Hepatocyte (in vitro differentiated cells): Measurements from ENCODE around the gene ZFP36L2. TPM values are rescaled to one million over a fixed set of nuclear protein-coding genes. Genes with fewer than 3 reads are reported as not detected.
"Not testable (repeated sequence)": the region's sequence is repeated elsewhere in the genome, so short reads cannot be mapped to it uniquely, and the experiment has no call there.

ENCODE experiments used
- DNase-seq: peaks from one replicate; pipeline ENCODE4 v3.0.0-alpha.2; 2016; ENCODE audit warnings: low spot score
- H2AFZ ChIP-seq: fragments of 200-600 bp; sonication (generic); 2 replicates; pipeline ENCODE4 v1.6.0; 2016; ENCODE audit warnings: antibody characterized with exemption, mild to moderate bottlenecking
- H3K27ac ChIP-seq: fragments of 200-600 bp; sonication (generic); 2 replicates; pipeline ENCODE4 v1.5.1; 2016; ENCODE audit warnings: mild to moderate bottlenecking
- H3K27me3 ChIP-seq: fragments of 200-600 bp; sonication (generic); 2 replicates; pipeline ENCODE4 v1.6.1; 2016
- H3K36me3 ChIP-seq: fragments of 200-600 bp; sonication (generic); replicated peaks from 2 replicates; pipeline ENCODE4 v1.5.1; 2016; ENCODE audit warnings: low read depth; ENCODE audit not compliant: insufficient read depth
- H3K4me1 ChIP-seq: fragments of 200-600 bp; sonication (generic); 2 replicates; pipeline ENCODE4 v1.5.1; 2016; ENCODE audit warnings: mild to moderate bottlenecking, moderate library complexity; ENCODE audit not compliant: insufficient read depth
- H3K4me2 ChIP-seq: fragments of 200-600 bp; sonication (generic); 2 replicates; pipeline ENCODE4 v1.6.0; 2016
- H3K4me3 ChIP-seq: fragments of 200-600 bp; sonication (generic); 2 replicates; pipeline ENCODE4 v1.5.1; 2016; ENCODE audit warnings: mild to moderate bottlenecking
- H3K79me2 ChIP-seq: fragments of 200-600 bp; sonication (generic); 2 replicates; pipeline ENCODE4 v1.6.0; 2017; ENCODE audit warnings: mild to moderate bottlenecking
- H3K9me2 ChIP-seq: fragments of 200-600 bp; sonication (generic); replicated peaks from 2 replicates; pipeline ENCODE4 v1.6.0; 2017; ENCODE audit warnings: mild to moderate bottlenecking; ENCODE audit not compliant: insufficient read depth
- H3K9me3 ChIP-seq: fragments of 200-600 bp; sonication (generic); 2 replicates; pipeline ENCODE4 v1.5.1; 2016; ENCODE audit warnings: low read depth, mild to moderate bottlenecking
- H4K20me1 ChIP-seq: fragments of 200-600 bp; sonication (generic); 2 replicates; pipeline ENCODE4 v1.6.0; 2016; ENCODE audit warnings: mild to moderate bottlenecking; ENCODE audit not compliant: insufficient read depth, poor library complexity, severe bottlenecking
- CTCF ChIP-seq: fragments of 200-600 bp; sonication (generic); IDR thresholded peaks from 2 replicates; pipeline ENCODE4 v1.5.1; 2016; ENCODE audit warnings: antibody characterized with exemption, mild to moderate bottlenecking; ENCODE audit not compliant: poor library complexity
- EZH2 ChIP-seq: fragments of 200-600 bp; sonication (generic); IDR thresholded peaks from 2 replicates; pipeline ENCODE4 v1.6.1; 2016; ENCODE audit warnings: antibody characterized with exemption, mild to moderate bottlenecking, borderline replicate concordance
- EZH2phosphoT487 ChIP-seq: fragments of 200-600 bp; sonication (generic); IDR thresholded peaks from one replicate; pipeline ENCODE4 v1.6.1; 2018; ENCODE audit warnings: antibody characterized with exemption, mild to moderate bottlenecking, low read depth, moderate library complexity; ENCODE audit not compliant: unreplicated experiment, severe bottlenecking
- WGBS: methylation state at CpG from one replicate; pipeline ENCODE4 v1.1.6; 2016; ENCODE audit warnings: low lambda C conversion rate; ENCODE audit errors: missing lambda C conversion rate; 5-methylcytosine and 5-hydroxymethylcytosine counted together
- polyA plus RNA-seq: library from polyadenylated mRNA; unstranded; fragments of >200 nt; fragmentation: Nextera tagmentation; extraction: Ambion mirVana; gene quantifications from 2 replicates; pipeline ENCODE4 v1.2.1, GENCODE V29; 2016
- total RNA-seq: library from RNA; depleted of rRNA; stranded (reverse); fragments of >200 nt; gene quantifications from 2 replicates; pipeline ENCODE4 v1.2.3, GENCODE V29; 2014

ZFP36L2 gene
- total and polyA plus RNA-seq, 2 experiments from 2014 or later, result 85.1 to 285 TPM

GRCh38 chr2:43192744-43193651 lies 33.4 kb downstream of the ZFP36L2 start:
- peak; percentile 68 for DNase-seq
- Histone ChIP-seq H2AFZ (no peak overlapping the region), H3K27ac (peak overlapping the region; percentile 97), H3K4me1 (peaks cover 46% of the 10 kb centered on the region), H3K79me2 (no peaks in the 10 kb centered on the region), H3K27me3 (no peaks in the 10 kb centered on the region), H3K4me2 (no peak overlapping the region), H3K9me2 (no peaks in the 10 kb centered on the region), H3K4me3 (no peak overlapping the region), H4K20me1 (no peaks in the 10 kb centered on the region), H3K9me3 (no peaks in the 10 kb centered on the region), H3K36me3 (no peaks in the 10 kb centered on the region)
- WGBS, result 70% methylated on average over 12 of the region's 12 CpGs
- TF ChIP-seq CTCF (no peak), EZH2 (no peak), EZH2phosphoT487 (no peak)

GRCh38 chr2:43191947-43192516 lies 34.4 kb downstream of the ZFP36L2 start:
- H3K36me3 ChIP-seq, result no peaks in the 10 kb centered on the region
- H3K27me3 ChIP-seq, result no peaks in the 10 kb centered on the region
- H3K4me3 ChIP-seq, result no peak overlapping the region
- H4K20me1 ChIP-seq, result no peaks in the 10 kb centered on the region
- H2AFZ ChIP-seq, result no peak overlapping the region
- H3K4me2 ChIP-seq, result no peak overlapping the region
- no peak for DNase-seq
- H3K9me3 ChIP-seq, result no peaks in the 10 kb centered on the region
- H3K79me2 ChIP-seq, result no peaks in the 10 kb centered on the region
- no peaks in the 10 kb centered on the region for H3K9me2 ChIP-seq
- H3K4me1 ChIP-seq, result peaks cover 47% of the 10 kb centered on the region
- TF ChIP-seq CTCF, result peak; percentile 29
- TF ChIP-seq EZH2phosphoT487, result no peak
- no peak for TF ChIP-seq EZH2
- 83% methylated on average over 3 of the region's 3 CpGs for WGBS
- H3K27ac ChIP-seq, result peak overlapping the region; percentile 97

GRCh38 chr2:43190311-43191052 lies 35.9 kb downstream of the ZFP36L2 start:
- no peak for TF ChIP-seq EZH2
- no peak for TF ChIP-seq EZH2phosphoT487
- no peak for TF ChIP-seq CTCF
- H3K79me2 ChIP-seq, result no peaks in the 10 kb centered on the region
- no peaks in the 10 kb centered on the region for H3K9me2 ChIP-seq
- H4K20me1 ChIP-seq, result no peaks in the 10 kb centered on the region
- H3K36me3 ChIP-seq, result no peaks in the 10 kb centered on the region
- peak overlapping the region; percentile 57 for H3K27ac ChIP-seq
- no peaks in the 10 kb centered on the region for H3K27me3 ChIP-seq
- WGBS, result 78% methylated on average over 10 of the region's 10 CpGs
- no peaks in the 10 kb centered on the region for H3K9me3 ChIP-seq
- no peak overlapping the region for H2AFZ ChIP-seq
- no peak overlapping the region for H3K4me2 ChIP-seq
- peaks cover 46% of the 10 kb centered on the region for H3K4me1 ChIP-seq
- no peak overlapping the region for H3K4me3 ChIP-seq
- no peak for DNase-seq

GRCh38 chr2:43189861-43190260 lies 36.5 kb downstream of the ZFP36L2 start:
- not testable (repeated sequence) for H3K4me2 ChIP-seq, H3K27me3 ChIP-seq, H4K20me1 ChIP-seq, H3K36me3 ChIP-seq, H3K9me2 ChIP-seq, H3K4me3 ChIP-seq, H3K27ac ChIP-seq, H3K79me2 ChIP-seq, H2AFZ ChIP-seq, H3K9me3 ChIP-seq, DNase-seq
- peaks cover 40% of the 10 kb centered on the region for H3K4me1 ChIP-seq
- 89% methylated on average over 7 of the region's 7 CpGs for WGBS
